ENCODE data around the gene FYN.

Gene FYN

DNA sequence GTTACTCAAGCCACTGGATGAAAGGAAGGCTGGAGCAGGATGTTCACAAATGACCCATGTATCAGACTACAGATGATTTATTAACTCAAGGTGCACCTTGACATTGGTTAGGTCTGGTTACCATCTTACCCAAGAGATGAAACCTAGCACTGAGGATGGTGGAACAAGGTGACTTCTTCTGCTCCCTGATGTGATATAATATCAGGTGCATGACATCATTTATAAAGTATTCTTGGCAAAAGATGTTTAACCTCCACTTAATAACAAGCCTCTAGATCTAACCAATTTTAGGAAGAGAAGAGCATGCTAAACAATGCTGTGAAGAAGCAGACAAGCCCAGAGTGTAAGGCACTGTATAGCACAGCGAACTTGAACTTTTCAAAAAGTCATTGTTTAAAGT lies 100.9 kb downstream of the FYN start:
- Histone ChIP-seq H3K4me1 (ENCODE audit: insufficient read depth, low read length) (no peaks in the 10 kb centered on the region), H3K4me2 (ENCODE audit: insufficient read depth, low read length) (no peak overlapping the region), H3K36me3 (ENCODE audit: insufficient read depth, low read length) (peaks cover 22% of the 10 kb centered on the region), H4K20me1 (ENCODE audit: insufficient read depth, low read length) (peaks cover 14% of the 10 kb centered on the region; the same call in 1 of the 2 replicates), H2AFZ (ENCODE audit: low read depth, low read length) (no peak overlapping the region), H3K27me3 (ENCODE audit: insufficient read depth, low read length, poor library complexity) (no peaks in the 10 kb centered on the region), H3K79me2 (ENCODE audit: insufficient read depth, low read length) (peaks cover 30% of the 10 kb centered on the region), H3K27ac (ENCODE audit: low read length) (no peak overlapping the region), H3K4me3 (ENCODE audit: low read depth in 1 of 2, low read length in 2 of 2) (no peak overlapping the region), H3K9ac (ENCODE audit: low read depth, low read length) (no peak overlapping the region), H3K9me3 (ENCODE audit: insufficient read depth, low read length, severe bottlenecking) (no peaks in the 10 kb centered on the region)
- DNase-seq (no peak), ATAC-seq (ENCODE audit: insufficient read depth, low read depth) (no peak)
- no peak for TF ChIP-seq EZH2 (IDR thresholded peaks at IDR 0.05; ENCODE audit: borderline replicate concordance, low read depth, low read length, severe bottlenecking)
- TF ChIP-seq, protein P1, sequence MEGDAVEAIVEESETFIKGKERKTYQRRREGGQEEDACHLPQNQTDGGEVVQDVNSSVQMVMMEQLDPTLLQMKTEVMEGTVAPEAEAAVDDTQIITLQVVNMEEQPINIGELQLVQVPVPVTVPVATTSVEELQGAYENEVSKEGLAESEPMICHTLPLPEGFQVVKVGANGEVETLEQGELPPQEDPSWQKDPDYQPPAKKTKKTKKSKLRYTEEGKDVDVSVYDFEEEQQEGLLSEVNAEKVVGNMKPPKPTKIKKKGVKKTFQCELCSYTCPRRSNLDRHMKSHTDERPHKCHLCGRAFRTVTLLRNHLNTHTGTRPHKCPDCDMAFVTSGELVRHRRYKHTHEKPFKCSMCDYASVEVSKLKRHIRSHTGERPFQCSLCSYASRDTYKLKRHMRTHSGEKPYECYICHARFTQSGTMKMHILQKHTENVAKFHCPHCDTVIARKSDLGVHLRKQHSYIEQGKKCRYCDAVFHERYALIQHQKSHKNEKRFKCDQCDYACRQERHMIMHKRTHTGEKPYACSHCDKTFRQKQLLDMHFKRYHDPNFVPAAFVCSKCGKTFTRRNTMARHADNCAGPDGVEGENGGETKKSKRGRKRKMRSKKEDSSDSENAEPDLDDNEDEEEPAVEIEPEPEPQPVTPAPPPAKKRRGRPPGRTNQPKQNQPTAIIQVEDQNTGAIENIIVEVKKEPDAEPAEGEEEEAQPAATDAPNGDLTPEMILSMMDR (IDR thresholded peaks at IDR 0.05; ENCODE audit: borderline replicate concordance, extremely low read depth, low read length, poor library complexity, severe bottlenecking) = no peak

DNA sequence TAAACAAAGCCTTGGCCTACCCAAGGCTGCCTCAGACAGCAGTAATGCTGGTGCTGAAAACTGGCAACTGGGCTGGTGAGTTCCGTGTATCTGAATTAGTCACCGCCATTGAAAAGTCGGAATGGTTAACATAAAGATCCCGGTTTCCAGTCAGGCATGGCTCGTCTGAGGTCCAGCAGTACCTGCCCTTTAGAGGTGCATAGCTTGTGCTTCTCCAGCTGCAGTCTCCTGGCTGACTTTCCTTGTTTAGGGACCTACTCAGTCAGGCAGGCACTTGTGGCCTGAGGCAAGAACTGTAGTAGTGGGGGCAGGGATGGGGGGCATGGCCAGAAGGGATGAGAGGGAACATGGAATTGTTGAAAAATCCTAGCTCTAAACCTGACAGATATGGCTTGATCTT lies 101.6 kb downstream of the FYN start:
- no peak overlapping the region for H2AFZ ChIP-seq (ENCODE audit: low read depth, low read length)
- TF ChIP-seq EZH2 (IDR thresholded peaks at IDR 0.05; ENCODE audit: borderline replicate concordance, low read depth, low read length, severe bottlenecking) = no peak
- TF ChIP-seq, protein P1 (IDR thresholded peaks at IDR 0.05; ENCODE audit: borderline replicate concordance, extremely low read depth, low read length, poor library complexity, severe bottlenecking) = no peak
- H3K9ac ChIP-seq (ENCODE audit: low read depth, low read length) = no peak overlapping the region
- H3K79me2 ChIP-seq (ENCODE audit: insufficient read depth, low read length) = peaks cover 31% of the 10 kb centered on the region
- no peak for DNase-seq
- peaks cover 22% of the 10 kb centered on the region for H3K36me3 ChIP-seq (ENCODE audit: insufficient read depth, low read length)
- no peaks in the 10 kb centered on the region for H3K4me1 ChIP-seq (ENCODE audit: insufficient read depth, low read length)
- H3K27me3 ChIP-seq (ENCODE audit: insufficient read depth, low read length, poor library complexity) = no peaks in the 10 kb centered on the region
- ATAC-seq (ENCODE audit: insufficient read depth, low read depth) = no peak
- no peak overlapping the region for H3K27ac ChIP-seq (ENCODE audit: low read length)
- no peak overlapping the region for H3K4me2 ChIP-seq (ENCODE audit: insufficient read depth, low read length)
- peaks cover 14% of the 10 kb centered on the region; the same call in 1 of the 2 replicates for H4K20me1 ChIP-seq (ENCODE audit: insufficient read depth, low read length)
- no peaks in the 10 kb centered on the region for H3K9me3 ChIP-seq (ENCODE audit: insufficient read depth, low read length, severe bottlenecking)
- no peak overlapping the region for H3K4me3 ChIP-seq (ENCODE audit: low read depth in 1 of 2, low read length in 2 of 2)

DNA sequence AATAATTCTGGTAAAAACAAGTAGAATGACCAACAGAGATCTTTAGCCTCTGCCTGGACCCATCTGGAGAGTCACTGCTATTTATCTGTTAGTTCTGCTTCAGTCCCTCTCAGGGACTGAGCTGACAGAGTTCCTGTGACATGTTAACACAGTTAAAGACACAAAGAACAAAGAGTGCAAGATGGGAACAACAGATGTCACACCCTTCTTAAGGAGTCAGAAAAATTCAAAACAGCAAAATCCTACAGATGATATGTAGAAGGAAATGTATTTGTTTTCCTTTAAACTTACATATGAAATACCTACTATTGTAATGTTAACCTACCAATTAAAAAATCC lies 102.2 kb downstream of the FYN start:
- no peak overlapping the region for H3K9ac ChIP-seq (ENCODE audit: low read depth, low read length)
- TF ChIP-seq EZH2 (IDR thresholded peaks at IDR 0.05; ENCODE audit: borderline replicate concordance, low read depth, low read length, severe bottlenecking) = no peak
- TF ChIP-seq, protein P1 (IDR thresholded peaks at IDR 0.05; ENCODE audit: borderline replicate concordance, extremely low read depth, low read length, poor library complexity, severe bottlenecking) = no peak
- no peak for ATAC-seq (ENCODE audit: insufficient read depth, low read depth)
- H3K4me1 ChIP-seq (ENCODE audit: insufficient read depth, low read length) = no peaks in the 10 kb centered on the region
- no peak overlapping the region for H2AFZ ChIP-seq (ENCODE audit: low read depth, low read length)
- no peak overlapping the region for H3K4me2 ChIP-seq (ENCODE audit: insufficient read depth, low read length)
- H3K9me3 ChIP-seq (ENCODE audit: insufficient read depth, low read length, severe bottlenecking) = no peaks in the 10 kb centered on the region
- H3K36me3 ChIP-seq (ENCODE audit: insufficient read depth, low read length) = peaks cover 21% of the 10 kb centered on the region
- H4K20me1 ChIP-seq (ENCODE audit: insufficient read depth, low read length) = peaks cover 16% of the 10 kb centered on the region; the same call in 1 of the 2 replicates
- no peak overlapping the region for H3K27ac ChIP-seq (ENCODE audit: low read length)
- no peak overlapping the region for H3K4me3 ChIP-seq (ENCODE audit: low read depth in 1 of 2, low read length in 2 of 2)
- H3K27me3 ChIP-seq (ENCODE audit: insufficient read depth, low read length, poor library complexity) = no peaks in the 10 kb centered on the region
- DNase-seq = no peak
- peaks cover 36% of the 10 kb centered on the region for H3K79me2 ChIP-seq (ENCODE audit: insufficient read depth, low read length)
